Measurements from ENCODE around the gene GNAT1. TPM values are rescaled to one million over a fixed set of nuclear protein-coding genes. Genes with fewer than 3 reads are reported as not detected.

GNAT1 gene
- polyA plus RNA-seq, 1 donor (not counting 4 experiments of a cell fraction or from before 2014, with no cell fraction given): 0.12 TPM

DNA sequence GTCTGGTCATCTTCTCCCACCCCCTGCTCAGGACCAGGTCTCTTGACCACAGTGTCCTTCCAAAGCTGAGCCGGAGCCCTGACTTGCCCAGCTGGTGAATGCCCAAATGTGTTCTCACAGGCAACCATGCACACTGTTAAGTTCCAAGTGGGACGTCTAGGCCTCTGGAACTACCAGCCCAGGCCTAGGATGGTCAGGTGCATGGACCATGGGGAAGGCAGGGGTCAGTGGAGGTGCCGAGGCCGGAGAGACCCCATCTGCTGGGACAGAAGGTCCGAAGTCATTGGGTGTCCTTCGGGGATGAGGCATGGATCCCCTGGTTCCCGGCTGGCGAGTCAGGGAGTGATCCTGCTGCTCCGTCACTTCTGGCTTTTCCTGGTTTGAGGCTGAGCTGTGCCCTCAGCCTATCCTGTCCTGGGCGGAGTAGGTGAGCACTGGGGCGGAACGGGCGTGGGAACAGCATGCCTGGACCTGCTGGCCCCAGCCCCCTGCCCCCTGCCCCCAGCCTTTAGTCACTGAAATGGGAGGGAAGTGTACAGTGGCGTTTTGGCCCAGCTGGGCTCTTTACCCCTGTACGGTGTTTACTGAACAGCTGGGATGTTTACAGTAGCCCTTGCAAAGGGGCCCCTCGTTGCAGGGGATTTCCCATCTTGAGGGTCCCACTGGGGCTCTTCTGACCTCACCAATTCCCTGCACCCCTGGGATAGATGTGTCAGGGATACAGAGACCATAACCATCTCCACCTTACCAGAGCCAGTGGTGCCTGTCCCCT, 24.2 kb upstream of the GNAT1 start:
- peak; percentile 89 for FAIRE-seq
- peaks cover 84% of the 10 kb centered on the region for H3K79me2 ChIP-seq (ENCODE audit: control insufficient read depth, insufficient read depth, low read length)
- H3K4me1 ChIP-seq (ENCODE audit: control insufficient read depth, extremely low read depth, insufficient read depth, low read length): peaks cover 80% of the 10 kb centered on the region
- dilution Hi-C loops (cut with MboI; ENCODE audit: extremely low pct_ligation_motif_present, low sequenced_read_pairs): no loop called here
- no peak overlapping the region for H2AFZ ChIP-seq (ENCODE audit: control insufficient read depth, low read length)
- H3K36me3 ChIP-seq (ENCODE audit: control insufficient read depth in 2 of 2, extremely low read depth in 1 of 2, insufficient read depth in 2 of 2, low read length in 2 of 2): peaks cover 35 to 47% of the 10 kb centered on the region in 2 experiments
- H3K9me3 ChIP-seq (ENCODE audit: control insufficient read depth, low read depth, low read length): no peaks in the 10 kb centered on the region
- peaks cover 9% of the 10 kb centered on the region for H3K9me1 ChIP-seq (ENCODE audit: control insufficient read depth, extremely low read depth, insufficient read depth, low read length)
- H4K20me1 ChIP-seq (ENCODE audit: control insufficient read depth, extremely low read depth, insufficient read depth, low read length): peaks cover 11% of the 10 kb centered on the region
- H3K27me3 ChIP-seq (ENCODE audit: control insufficient read depth, extremely low read depth, insufficient read depth, low read length): no peaks in the 10 kb centered on the region
- peak overlapping the region; percentile 84 for H3K27ac ChIP-seq (ENCODE audit: control insufficient read depth, insufficient read depth, low read length)
- H3K9ac ChIP-seq (ENCODE audit: control insufficient read depth, extremely low read depth, insufficient read depth, low read length): peak overlapping the region; percentile 68
- H3K4me2 ChIP-seq (ENCODE audit: control insufficient read depth, extremely low read depth, insufficient read depth, low read depth, low read length): peak overlapping the region; percentile 83
- TF ChIP-seq, protein P1, sequence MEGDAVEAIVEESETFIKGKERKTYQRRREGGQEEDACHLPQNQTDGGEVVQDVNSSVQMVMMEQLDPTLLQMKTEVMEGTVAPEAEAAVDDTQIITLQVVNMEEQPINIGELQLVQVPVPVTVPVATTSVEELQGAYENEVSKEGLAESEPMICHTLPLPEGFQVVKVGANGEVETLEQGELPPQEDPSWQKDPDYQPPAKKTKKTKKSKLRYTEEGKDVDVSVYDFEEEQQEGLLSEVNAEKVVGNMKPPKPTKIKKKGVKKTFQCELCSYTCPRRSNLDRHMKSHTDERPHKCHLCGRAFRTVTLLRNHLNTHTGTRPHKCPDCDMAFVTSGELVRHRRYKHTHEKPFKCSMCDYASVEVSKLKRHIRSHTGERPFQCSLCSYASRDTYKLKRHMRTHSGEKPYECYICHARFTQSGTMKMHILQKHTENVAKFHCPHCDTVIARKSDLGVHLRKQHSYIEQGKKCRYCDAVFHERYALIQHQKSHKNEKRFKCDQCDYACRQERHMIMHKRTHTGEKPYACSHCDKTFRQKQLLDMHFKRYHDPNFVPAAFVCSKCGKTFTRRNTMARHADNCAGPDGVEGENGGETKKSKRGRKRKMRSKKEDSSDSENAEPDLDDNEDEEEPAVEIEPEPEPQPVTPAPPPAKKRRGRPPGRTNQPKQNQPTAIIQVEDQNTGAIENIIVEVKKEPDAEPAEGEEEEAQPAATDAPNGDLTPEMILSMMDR (optimal IDR thresholded peaks at IDR 0.05 in 1 of 3, IDR thresholded peaks at IDR 0.05 in 1 of 3, conservative IDR thresholded peaks at IDR 0.05 in 1 of 3; ENCODE audit: extremely low read depth in 1 of 3, insufficient read depth in 2 of 3, low read length in 3 of 3): no peak
- TF ChIP-seq EZH2 (IDR thresholded peaks at IDR 0.05; ENCODE audit: low read length): no peak
- H3K4me3 ChIP-seq (ENCODE audit: control insufficient read depth in 2 of 3, extremely low read depth in 1 of 3, insufficient read depth in 2 of 3, low read depth in 1 of 3, low read length in 3 of 3): peak overlapping the region in 2 of 3 experiments; percentile 42 to 43
- DNase-seq (ENCODE audit: low read depth, low spot score): no peak

GRCh38 chr3:50167841-50168209, 23.6 kb upstream of the GNAT1 start:
- Histone ChIP-seq H3K4me1 (ENCODE audit: control insufficient read depth, extremely low read depth, insufficient read depth, low read length) (peaks cover 75% of the 10 kb centered on the region), H3K9me3 (ENCODE audit: control insufficient read depth, low read depth, low read length) (no peaks in the 10 kb centered on the region), H3K79me2 (ENCODE audit: control insufficient read depth, insufficient read depth, low read length) (peaks cover 84% of the 10 kb centered on the region), H3K27ac (ENCODE audit: control insufficient read depth, insufficient read depth, low read length) (peak overlapping the region; percentile 75), H3K4me3 (ENCODE audit: control insufficient read depth in 2 of 3, extremely low read depth in 1 of 3, insufficient read depth in 2 of 3, low read depth in 1 of 3, low read length in 3 of 3) (peak overlapping the region in 1 of 3 experiments; percentile 20), H4K20me1 (ENCODE audit: control insufficient read depth, extremely low read depth, insufficient read depth, low read length) (peaks cover 15% of the 10 kb centered on the region), H3K4me2 (ENCODE audit: control insufficient read depth, extremely low read depth, insufficient read depth, low read depth, low read length) (peak overlapping the region; percentile 68), H3K9me1 (ENCODE audit: control insufficient read depth, extremely low read depth, insufficient read depth, low read length) (peaks cover 5% of the 10 kb centered on the region), H3K9ac (ENCODE audit: control insufficient read depth, extremely low read depth, insufficient read depth, low read length) (peak overlapping the region; percentile 39), H3K36me3 (ENCODE audit: control insufficient read depth in 2 of 2, extremely low read depth in 1 of 2, insufficient read depth in 2 of 2, low read length in 2 of 2) (peaks cover 37 to 44% of the 10 kb centered on the region in 2 experiments), H2AFZ (ENCODE audit: control insufficient read depth, low read length) (no peak overlapping the region), H3K27me3 (ENCODE audit: control insufficient read depth, extremely low read depth, insufficient read depth, low read length) (no peaks in the 10 kb centered on the region)
- FAIRE-seq: no peak
- no peak for DNase-seq (ENCODE audit: low read depth, low spot score)
- no peak for TF ChIP-seq EZH2 (IDR thresholded peaks at IDR 0.05; ENCODE audit: low read length)
- TF ChIP-seq, protein P1 (optimal IDR thresholded peaks at IDR 0.05 in 1 of 3, IDR thresholded peaks at IDR 0.05 in 1 of 3, conservative IDR thresholded peaks at IDR 0.05 in 1 of 3; ENCODE audit: extremely low read depth in 1 of 3, insufficient read depth in 2 of 3, low read length in 3 of 3): no peak
- dilution Hi-C loops (cut with MboI; ENCODE audit: extremely low pct_ligation_motif_present, low sequenced_read_pairs): no loop called here
